WTC11 (cell line): ENCODE data around the gene TEX26.

Experiments
- CTCF ChIP-seq: fragments of 200-600 bp; IDR thresholded peaks from 2 replicates; pipeline ENCODE4 v1.8.0; 2022; ENCODE audit warnings: antibody characterized with exemption
- RELA ChIP-seq: sonication (generic); formaldehyde crosslinking; IDR thresholded peaks from 2 replicates; pipeline ENCODE4 v1.8.1; 2022; ENCODE audit warnings: missing genetic modification reagents, mild to moderate bottlenecking, borderline replicate concordance
- TEAD4 ChIP-seq: sonication (generic); formaldehyde crosslinking; IDR thresholded peaks from 2 replicates; pipeline ENCODE4 v1.8.0; 2022; ENCODE audit warnings: mild to moderate bottlenecking, missing genetic modification reagents
- ZBTB43 ChIP-seq: sonication (generic); formaldehyde crosslinking; IDR thresholded peaks from 2 replicates; pipeline ENCODE4 v1.8.1; 2023; ENCODE audit warnings: mild to moderate bottlenecking, missing genetic modification reagents

GRCh38 chr13:30982506-30982905, 50.0 kb downstream of the TEX26 start:
- no peak for TF ChIP-seq CTCF
- no peak for TF ChIP-seq ZBTB43
- no peak for TF ChIP-seq TEAD4 (CRISPR knock-in tag)
- no peak for TF ChIP-seq RELA (CRISPR knock-in tag)
